Spleen (tissue), 11 donors: ENCODE measurements around the gene SPACDR. TPM values are rescaled to one million over a fixed set of nuclear protein-coding genes. Genes with fewer than 3 reads are reported as not detected.

ENCODE experiments used
- DNase-seq: peaks from one replicate; pipeline ENCODE4 v3.0.0-alpha.2; 2020
- H3K27ac ChIP-seq, 8 donors: fragments of 200-600 bp; sonication (generic) in 7 of 8; 1 replicate in 4 of 8; 2 replicates in 4 of 8; pipeline versions ENCODE4 v1.5.0 to v1.8.0; 2016 to 2021; ENCODE audit warnings: inconsistent platforms in 4 of 8, mild to moderate bottlenecking in 4 of 8, moderate library complexity in 1 of 8
- H3K27me3 ChIP-seq, 7 donors: fragments of 200-600 bp; sonication (generic) in 6 of 7; replicated peaks in 1 of 7; 1 replicate in 4 of 7; 2 replicates in 3 of 7; pipeline versions ENCODE4 v1.5.0 to v1.8.0; 2016 to 2021; ENCODE audit warnings: inconsistent platforms in 3 of 7, mild to moderate bottlenecking in 1 of 7
- H3K36me3 ChIP-seq, 6 donors: fragments of 200-600 bp; sonication (generic) in 5 of 6; 1 replicate in 4 of 6; 2 replicates in 2 of 6; pipeline versions ENCODE4 v1.5.0 to v1.8.0; 2016 to 2021; ENCODE audit warnings: inconsistent platforms in 2 of 6
- H3K4me1 ChIP-seq, 6 donors: fragments of 200-600 bp; sonication (generic) in 5 of 6; 1 replicate in 3 of 6; 2 replicates in 3 of 6; pipeline versions ENCODE4 v1.5.0 to v1.8.0; 2016 to 2021; ENCODE audit warnings: inconsistent platforms in 3 of 6
- H3K4me3 ChIP-seq, 8 donors: fragments of 200-600 bp; sonication (generic) in 7 of 8; 1 replicate in 4 of 8; 2 replicates in 4 of 8; pipeline versions ENCODE4 v1.5.0 to v1.8.0; 2016 to 2021; ENCODE audit warnings: inconsistent platforms in 4 of 8, mild to moderate bottlenecking in 4 of 8, moderate library complexity in 2 of 8
- H3K9me3 ChIP-seq, 8 donors: fragments of 200-600 bp; sonication (generic) in 7 of 8; 1 replicate in 4 of 8; 2 replicates in 4 of 8; pipeline versions ENCODE4 v1.5.0 to v1.8.0; 2016 to 2021; ENCODE audit warnings: inconsistent platforms in 4 of 8
- POLR2A ChIP-seq, 3 donors: fragments of 450-650 bp; IDR thresholded peaks; one replicate each; pipeline ENCODE4 v1.5.1; 2017; ENCODE audit warnings: antibody characterized with exemption in 3 of 3, mild to moderate bottlenecking in 1 of 3
- POLR2AphosphoS5 ChIP-seq, 3 donors: sonication (generic); formaldehyde crosslinking; IDR thresholded peaks; one replicate each; pipeline ENCODE4 v1.5.1; 2017; ENCODE audit warnings: antibody characterized with exemption in 3 of 3
- WGBS, 5 donors: extraction: QIAGEN DNeasy Blood & Tissue Kit in 3 of 5; methylation state at CpG; one replicate each; pipeline versions ENCODE4 v1.1.5 to v1.1.7; 2013 to 2018; 5-methylcytosine and 5-hydroxymethylcytosine counted together
- intact Hi-C: fragments of 100-400 bp; cut with DNase I; formaldehyde crosslinking; loops from one replicate; pipeline ENCODE4 v1.15.0; 2023; ENCODE audit warnings: low total_unique reads
- polyA plus RNA-seq, 3 donors: library from polyadenylated mRNA; stranded (reverse); fragments of 200-250 nt; gene quantifications; one replicate each; pipeline ENCODE4 v1.2.1, GENCODE V29; 2013
- total RNA-seq, 7 donors: library from RNA; depleted of rRNA in 3 of 7; stranded (reverse); fragments of >200 nt in 3 of 7; fragmentation: NEBNext Ultra II Directional in 4 of 7; extraction: Animal tissue kit (Norgen Biotek cat#: 25700) in 4 of 7; gene quantifications; one replicate each; pipeline versions ENCODE4 v1.1.0 to v1.2.1, GENCODE V29; 2016 to 2021
- TF ChIP-seq, protein P1 (sequence below), 11 experiments: fragments of 200-600 bp in 7 of 11; fragments of 450-650 bp in 4 of 11; sonication (generic) in 4 of 11; IDR thresholded peaks in 8 of 11; conservative IDR thresholded peaks in 3 of 11; 1 replicate in 7 of 11; 2 replicates in 4 of 11; pipeline versions ENCODE4 v1.4.0 to v1.8.0; 2016 to 2021; ENCODE audit warnings: antibody characterized with exemption in 11 of 11, inconsistent platforms in 4 of 11, mild to moderate bottlenecking in 1 of 11
- donor health status: healthy with polysubstance abuse.
- donor health status: DM: no; HTN: no; CAD: no; lungs with moderate emphysema.
- donor health status: DM: no; HTN: no; CAD: no.
- donor health status: Bipolar disorder and iron deficiency.
- donor health status: healthy.
- donor health status: DM: no; HTN: no; CAD: no.
- donor health status: DM: yes; HTN: yes; CAD: no.

SPACDR gene
- total and polyA plus RNA-seq, 10 donors = 0.65 to 4.6 (median 1.7) TPM; not detected in 2

DNA sequence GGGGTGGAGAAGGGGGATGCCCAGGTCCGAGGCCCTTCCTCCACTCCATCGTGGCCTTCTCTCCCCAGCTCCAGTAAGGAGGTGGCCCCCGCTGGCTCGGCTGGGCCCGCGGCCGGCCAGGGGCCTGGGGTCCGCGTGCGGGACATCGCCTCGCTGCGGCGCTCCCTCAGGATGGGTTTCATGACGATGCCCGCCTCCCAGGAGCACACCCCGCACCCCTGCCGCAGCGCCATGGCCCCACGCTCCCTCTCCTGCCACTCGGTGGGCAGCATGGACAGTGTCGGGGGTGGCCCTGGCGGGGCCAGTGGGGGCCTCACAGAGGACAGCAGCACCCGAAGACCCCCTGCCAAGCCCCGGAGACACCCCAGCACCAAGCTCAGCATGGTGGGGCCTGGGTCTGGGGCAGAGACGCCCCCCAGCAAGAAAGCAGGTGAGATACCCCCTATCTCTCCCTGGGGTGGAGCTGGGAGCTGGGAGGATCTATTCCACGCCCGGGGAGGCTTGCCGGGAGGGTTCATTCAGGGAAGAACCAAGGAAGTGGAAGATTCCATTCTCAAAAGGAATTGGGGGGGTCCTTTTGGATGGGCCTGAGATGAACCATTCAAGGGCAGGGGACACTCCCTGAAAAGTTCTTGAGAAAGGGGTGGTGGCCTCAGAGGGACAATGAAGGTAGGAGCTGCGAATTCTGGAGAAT lies 22.8 kb upstream of the SPACDR start:
- Histone ChIP-seq H3K27ac (no peak overlapping the region), H3K9me3 (no peaks in the 10 kb centered on the region), H3K27me3 (peaks cover 0 to 11% (median 0%) of the 10 kb centered on the region in 7 donors), H3K4me1 (peaks cover 5 to 41% (median 15%) of the 10 kb centered on the region in 6 donors), H3K4me3 (no peak overlapping the region), H3K36me3 (no peaks in the 10 kb centered on the region)
- 77 to 93% (median 87%) methylated on average over 19 to 30 of the region's 30 CpGs for WGBS, 5 donors
- DNase-seq = peak; percentile 74
- intact Hi-C loops = no loop called here
- TF ChIP-seq, protein P1, sequence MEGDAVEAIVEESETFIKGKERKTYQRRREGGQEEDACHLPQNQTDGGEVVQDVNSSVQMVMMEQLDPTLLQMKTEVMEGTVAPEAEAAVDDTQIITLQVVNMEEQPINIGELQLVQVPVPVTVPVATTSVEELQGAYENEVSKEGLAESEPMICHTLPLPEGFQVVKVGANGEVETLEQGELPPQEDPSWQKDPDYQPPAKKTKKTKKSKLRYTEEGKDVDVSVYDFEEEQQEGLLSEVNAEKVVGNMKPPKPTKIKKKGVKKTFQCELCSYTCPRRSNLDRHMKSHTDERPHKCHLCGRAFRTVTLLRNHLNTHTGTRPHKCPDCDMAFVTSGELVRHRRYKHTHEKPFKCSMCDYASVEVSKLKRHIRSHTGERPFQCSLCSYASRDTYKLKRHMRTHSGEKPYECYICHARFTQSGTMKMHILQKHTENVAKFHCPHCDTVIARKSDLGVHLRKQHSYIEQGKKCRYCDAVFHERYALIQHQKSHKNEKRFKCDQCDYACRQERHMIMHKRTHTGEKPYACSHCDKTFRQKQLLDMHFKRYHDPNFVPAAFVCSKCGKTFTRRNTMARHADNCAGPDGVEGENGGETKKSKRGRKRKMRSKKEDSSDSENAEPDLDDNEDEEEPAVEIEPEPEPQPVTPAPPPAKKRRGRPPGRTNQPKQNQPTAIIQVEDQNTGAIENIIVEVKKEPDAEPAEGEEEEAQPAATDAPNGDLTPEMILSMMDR (IDR thresholded peaks at IDR 0.05 in 8 of 11, conservative IDR thresholded peaks at IDR 0.05 in 3 of 11) = no peak
- no peak for TF ChIP-seq POLR2A (IDR thresholded peaks at IDR 0.05)
- TF ChIP-seq POLR2AphosphoS5 (IDR thresholded peaks at IDR 0.05) = no peak

DNA sequence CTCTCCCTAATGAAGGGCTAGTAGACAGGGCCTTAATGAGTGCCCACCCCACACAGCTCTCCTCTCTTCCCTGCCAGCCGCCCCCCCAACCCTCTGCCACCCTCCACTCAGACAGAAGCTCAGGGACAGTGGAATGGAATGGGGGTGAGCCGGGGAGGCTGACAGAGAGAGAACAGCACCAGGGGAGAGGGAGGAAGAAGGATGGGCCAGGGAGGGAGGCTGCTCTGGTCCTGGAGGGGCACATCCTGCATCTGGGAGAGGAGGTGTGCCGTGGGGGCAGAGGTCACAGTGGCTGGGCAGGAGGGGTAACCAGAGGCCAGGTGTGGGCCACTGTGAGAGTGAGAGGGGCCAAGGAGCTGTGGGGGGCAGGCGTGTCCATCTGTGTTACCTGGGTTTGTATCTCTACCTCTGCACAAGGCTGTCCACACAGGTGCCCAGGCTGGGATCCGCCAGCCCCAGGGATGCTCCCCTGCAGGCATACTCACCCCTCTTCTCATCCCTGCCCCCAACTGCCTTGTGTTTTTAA lies 22.1 kb upstream of the SPACDR start:
- H3K4me3 ChIP-seq = no peak overlapping the region
- H3K36me3 ChIP-seq = no peaks in the 10 kb centered on the region
- H3K4me1 ChIP-seq = peaks cover 5 to 41% (median 15%) of the 10 kb centered on the region in 6 donors
- peak overlapping the region in 1 of 8 donors; percentile 14 for H3K27ac ChIP-seq
- H3K27me3 ChIP-seq = peaks cover 0 to 11% (median 0%) of the 10 kb centered on the region in 7 donors
- WGBS, 5 donors = 78 to 91% (median 91%) methylated on average over 4 to 5 of the region's 5 CpGs
- no peak for TF ChIP-seq POLR2A (IDR thresholded peaks at IDR 0.05)
- no peak for TF ChIP-seq POLR2AphosphoS5 (IDR thresholded peaks at IDR 0.05)
- TF ChIP-seq, protein P1 (IDR thresholded peaks at IDR 0.05 in 8 of 11, conservative IDR thresholded peaks at IDR 0.05 in 3 of 11) = no peak
- intact Hi-C loops = no loop called here
- no peak for DNase-seq
- H3K9me3 ChIP-seq = no peaks in the 10 kb centered on the region

DNA sequence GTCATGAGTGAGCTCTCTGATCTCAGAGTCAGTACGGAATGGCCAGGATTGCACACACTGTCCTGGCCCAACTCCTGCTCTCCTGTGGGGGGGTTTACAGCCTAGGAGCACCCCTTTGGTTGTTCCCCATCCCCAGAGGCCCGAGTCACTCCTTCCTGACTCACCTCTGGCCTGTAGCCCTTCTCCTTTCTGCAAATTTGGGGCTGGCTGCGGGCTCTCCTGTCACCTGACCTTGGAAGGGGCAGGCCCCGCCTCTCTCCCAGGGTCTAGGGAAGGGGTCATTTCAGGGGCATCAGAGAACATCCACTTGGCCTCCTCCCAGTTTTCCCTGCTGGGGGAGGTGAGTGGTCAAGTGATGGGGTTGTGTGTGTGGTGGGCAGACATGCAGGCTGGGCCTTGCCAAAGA lies 21.4 kb upstream of the SPACDR start:
- Histone ChIP-seq H3K27me3 (peaks cover 0 to 11% (median 0%) of the 10 kb centered on the region in 7 donors), H3K9me3 (no peaks in the 10 kb centered on the region), H3K4me3 (no peak overlapping the region), H3K27ac (no peak overlapping the region), H3K4me1 (peaks cover 5 to 41% (median 15%) of the 10 kb centered on the region in 6 donors), H3K36me3 (no peaks in the 10 kb centered on the region)
- WGBS, 5 donors = 66 to 100% (median 74%) methylated on average over 1 to 4 of the region's 4 CpGs
- no peak for DNase-seq
- intact Hi-C loops = no loop called here
- TF ChIP-seq POLR2A (IDR thresholded peaks at IDR 0.05) (no peak), POLR2AphosphoS5 (IDR thresholded peaks at IDR 0.05) (no peak)
- TF ChIP-seq, protein P1 (IDR thresholded peaks at IDR 0.05 in 8 of 11, conservative IDR thresholded peaks at IDR 0.05 in 3 of 11) = no peak

DNA sequence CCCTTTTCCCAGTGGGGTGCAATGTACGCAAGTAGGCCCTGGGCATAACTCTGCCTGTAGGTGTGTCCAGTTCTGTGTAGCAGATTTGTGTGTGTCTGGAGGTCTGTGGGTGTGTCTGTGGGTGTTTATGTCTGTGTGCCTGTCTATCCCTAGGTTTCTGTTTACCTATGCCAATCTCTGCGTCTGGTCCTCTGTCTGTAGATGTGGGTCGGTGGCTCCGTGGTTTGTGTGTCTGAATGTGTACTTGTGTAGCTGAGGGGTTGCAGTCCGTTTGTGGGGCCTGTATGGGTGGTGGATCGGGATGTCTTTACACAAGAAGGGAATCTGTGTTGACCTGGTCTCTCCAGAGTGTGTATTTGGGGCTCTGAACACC lies 20.6 kb upstream of the SPACDR start:
- peaks cover 0 to 11% (median 0%) of the 10 kb centered on the region in 7 donors for H3K27me3 ChIP-seq
- peaks cover 9 to 45% (median 20%) of the 10 kb centered on the region in 6 donors for H3K4me1 ChIP-seq
- TF ChIP-seq POLR2AphosphoS5 (IDR thresholded peaks at IDR 0.05) (no peak), POLR2A (IDR thresholded peaks at IDR 0.05) (no peak)
- TF ChIP-seq, protein P1 (IDR thresholded peaks at IDR 0.05 in 8 of 11, conservative IDR thresholded peaks at IDR 0.05 in 3 of 11) = no peak
- intact Hi-C loops = no loop called here
- peak overlapping the region in 1 of 8 donors; percentile 62 for H3K27ac ChIP-seq
- DNase-seq = no peak
- no peaks in the 10 kb centered on the region for H3K9me3 ChIP-seq
- 82 to 90% (median 86%) methylated on average over 6 of the region's 6 CpGs for WGBS, 5 donors
- H3K36me3 ChIP-seq = no peaks in the 10 kb centered on the region
- peak overlapping the region in 1 of 8 donors; percentile 85 for H3K4me3 ChIP-seq
